ENCODE data around the gene RAB31. TPM values are rescaled to one million over a fixed set of nuclear protein-coding genes. Genes with fewer than 3 reads are reported as not detected.
A peak's percentile ranks its signal among the peaks of the same experiment; 100 is the strongest.
"Not testable (repeated sequence)": the region's sequence is repeated elsewhere in the genome, so short reads cannot be mapped to it uniquely, and the experiment has no call there.

Gene RAB31
- total RNA-seq, 3 donors from 2014 or later = 12.8 to 58.5 (median 27.4) TPM

- Histone ChIP-seq H3K4me3 (no peak overlapping the region), H3K9me3 (no peaks in the 10 kb centered on the region), H3K36me3 (ENCODE audit: low read depth) (no peaks in the 10 kb centered on the region), H3K4me1 (ENCODE audit: low read depth) (no peaks in the 10 kb centered on the region)
- TF ChIP-seq, protein P1, sequence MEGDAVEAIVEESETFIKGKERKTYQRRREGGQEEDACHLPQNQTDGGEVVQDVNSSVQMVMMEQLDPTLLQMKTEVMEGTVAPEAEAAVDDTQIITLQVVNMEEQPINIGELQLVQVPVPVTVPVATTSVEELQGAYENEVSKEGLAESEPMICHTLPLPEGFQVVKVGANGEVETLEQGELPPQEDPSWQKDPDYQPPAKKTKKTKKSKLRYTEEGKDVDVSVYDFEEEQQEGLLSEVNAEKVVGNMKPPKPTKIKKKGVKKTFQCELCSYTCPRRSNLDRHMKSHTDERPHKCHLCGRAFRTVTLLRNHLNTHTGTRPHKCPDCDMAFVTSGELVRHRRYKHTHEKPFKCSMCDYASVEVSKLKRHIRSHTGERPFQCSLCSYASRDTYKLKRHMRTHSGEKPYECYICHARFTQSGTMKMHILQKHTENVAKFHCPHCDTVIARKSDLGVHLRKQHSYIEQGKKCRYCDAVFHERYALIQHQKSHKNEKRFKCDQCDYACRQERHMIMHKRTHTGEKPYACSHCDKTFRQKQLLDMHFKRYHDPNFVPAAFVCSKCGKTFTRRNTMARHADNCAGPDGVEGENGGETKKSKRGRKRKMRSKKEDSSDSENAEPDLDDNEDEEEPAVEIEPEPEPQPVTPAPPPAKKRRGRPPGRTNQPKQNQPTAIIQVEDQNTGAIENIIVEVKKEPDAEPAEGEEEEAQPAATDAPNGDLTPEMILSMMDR (IDR thresholded peaks at IDR 0.05) = no peak
- DNase-seq (peak in 1 of 3 donors; percentile 18), ATAC-seq (peak; percentile 100)
- intact Hi-C loops (cut with DNase I, micrococcal nuclease) = no loop called here
Measured at GRCh38 chr18:9898792-9899549, 190.9 kb downstream of the RAB31 start.

GRCh38 chr18:9899550-9899930, 191.4 kb downstream of the RAB31 start:
- H3K36me3 ChIP-seq (ENCODE audit: low read depth); H3K4me3 ChIP-seq; DNase-seq; ATAC-seq; H3K9me3 ChIP-seq; H3K4me1 ChIP-seq (ENCODE audit: low read depth); intact Hi-C loops (cut with DNase I, micrococcal nuclease): not testable (repeated sequence)

DNA sequence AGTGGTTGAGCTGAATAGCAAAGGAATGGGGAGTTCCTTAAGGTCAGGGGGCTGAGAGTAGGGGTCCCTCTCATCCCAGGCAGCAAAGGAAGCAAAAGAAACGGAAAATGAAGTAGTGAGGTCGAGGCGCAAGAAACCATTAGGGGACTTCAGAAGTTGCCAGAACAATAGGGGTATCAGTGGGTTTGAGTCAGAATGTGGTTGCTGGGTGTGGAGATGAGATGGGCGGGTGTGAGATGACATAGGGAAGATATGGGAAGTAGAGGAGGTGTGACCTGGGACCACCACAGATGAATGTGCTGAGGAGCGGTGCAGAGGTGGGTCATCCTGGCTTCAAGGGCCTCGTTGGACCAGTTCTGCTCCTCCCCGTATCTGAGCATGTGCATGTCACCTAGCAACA, 192.6 kb downstream of the RAB31 start:
- no peaks in the 10 kb centered on the region for H3K4me1 ChIP-seq (ENCODE audit: low read depth)
- TF ChIP-seq, protein P1 (IDR thresholded peaks at IDR 0.05) = no peak
- ATAC-seq (no peak), DNase-seq (no peak)
- intact Hi-C loops (cut with DNase I, micrococcal nuclease) = no loop called here
- no peaks in the 10 kb centered on the region for H3K36me3 ChIP-seq (ENCODE audit: low read depth)
- no peak overlapping the region for H3K4me3 ChIP-seq
- no peaks in the 10 kb centered on the region for H3K9me3 ChIP-seq

DNA sequence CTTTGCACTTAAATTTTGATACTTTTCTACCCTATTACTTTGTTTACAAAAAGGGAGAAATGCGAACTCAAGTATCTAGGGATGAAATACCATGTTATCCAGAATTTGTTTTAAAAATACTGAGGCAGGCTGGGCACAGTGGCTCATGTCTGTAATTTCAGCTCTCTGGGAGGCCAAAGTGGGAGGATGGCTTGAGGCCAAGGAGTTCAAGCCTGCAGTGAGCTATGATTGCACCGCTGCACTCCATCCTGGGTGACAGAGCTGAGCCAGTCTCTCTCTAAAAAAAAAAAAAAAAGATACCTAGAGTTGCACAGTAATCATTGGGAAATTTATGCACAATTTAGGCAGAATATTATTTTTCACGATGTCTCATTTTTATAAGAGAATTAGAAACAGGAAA, 193.3 kb downstream of the RAB31 start:
- Histone ChIP-seq H3K36me3 (ENCODE audit: low read depth) (no peaks in the 10 kb centered on the region), H3K9me3 (no peaks in the 10 kb centered on the region), H3K4me1 (ENCODE audit: low read depth) (no peaks in the 10 kb centered on the region), H3K4me3 (no peak overlapping the region)
- intact Hi-C loops (cut with DNase I, micrococcal nuclease) = no loop called here
- ATAC-seq (no peak), DNase-seq (no peak)
- TF ChIP-seq, protein P1 (IDR thresholded peaks at IDR 0.05) = no peak

GRCh38 chr18:9902264-9902663, 194.2 kb downstream of the RAB31 start:
- H3K4me3 ChIP-seq; H3K36me3 ChIP-seq (ENCODE audit: low read depth); H3K9me3 ChIP-seq; DNase-seq; ATAC-seq; intact Hi-C loops (cut with DNase I, micrococcal nuclease); H3K4me1 ChIP-seq (ENCODE audit: low read depth): not testable (repeated sequence)

DNA sequence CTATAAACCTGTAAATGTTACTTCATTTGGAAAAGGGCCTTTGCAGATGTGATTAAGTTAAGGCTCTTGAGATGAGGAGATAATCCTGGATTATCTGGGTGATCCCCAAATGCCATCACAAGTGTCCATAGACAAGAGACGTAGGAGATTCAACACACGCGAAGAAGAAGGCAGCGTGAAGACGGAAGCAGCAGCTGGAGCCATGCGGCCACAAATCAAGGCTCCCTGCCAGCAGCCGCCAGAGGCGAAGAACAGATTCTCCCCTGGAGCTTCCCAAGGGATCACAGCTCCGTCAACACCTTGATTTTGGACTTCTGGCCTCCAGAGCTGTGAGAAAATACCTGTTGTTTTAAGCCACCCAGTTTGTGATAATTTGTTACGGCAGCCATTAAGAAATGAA, 194.7 kb downstream of the RAB31 start:
- intact Hi-C loops (cut with DNase I, micrococcal nuclease) = no loop called here
- Histone ChIP-seq H3K4me1 (ENCODE audit: low read depth) (no peaks in the 10 kb centered on the region), H3K4me3 (no peak overlapping the region), H3K9me3 (no peaks in the 10 kb centered on the region), H3K36me3 (ENCODE audit: low read depth) (no peaks in the 10 kb centered on the region)
- TF ChIP-seq, protein P1 (IDR thresholded peaks at IDR 0.05) = no peak
- ATAC-seq = no peak
- no peak for DNase-seq

All from mucosa of descending colon (tissue), 3 donors.